HG03108 (cell line): ENCODE measurements around the gene TMPRSS3.

Source experiments
- ATAC-seq: cut with Tn5 transposase; IDR thresholded peaks from one replicate; pipeline ENCODE4 v1.9.1; 2021; ENCODE audit warnings: moderate library complexity; ENCODE audit not compliant: unreplicated experiment

The TMPRSS3 gene

DNA sequence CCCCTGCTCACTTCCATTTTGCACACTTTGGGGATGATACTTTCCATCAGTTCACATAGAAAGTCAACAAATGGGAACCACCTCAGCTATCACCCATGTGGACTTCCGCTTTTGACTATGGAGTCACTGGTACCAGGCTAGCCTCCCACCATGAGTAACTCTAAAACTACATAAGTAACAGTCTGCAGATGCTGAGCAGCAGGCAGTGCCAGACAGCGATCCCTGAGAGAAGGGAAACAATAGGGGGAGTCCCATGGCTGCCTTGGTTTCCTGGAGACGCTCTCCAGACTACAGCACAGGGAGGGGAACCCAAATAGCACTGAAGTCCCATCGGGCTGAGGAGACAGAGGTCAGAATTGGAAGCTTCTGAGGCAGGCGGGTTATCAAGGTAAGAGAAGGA is 42.2 kb downstream of the TMPRSS3 start:
- no peak for ATAC-seq

- no peak for ATAC-seq
Measured at GRCh38 chr21:42352441-42353095, 43.3 kb downstream of the TMPRSS3 start.

DNA sequence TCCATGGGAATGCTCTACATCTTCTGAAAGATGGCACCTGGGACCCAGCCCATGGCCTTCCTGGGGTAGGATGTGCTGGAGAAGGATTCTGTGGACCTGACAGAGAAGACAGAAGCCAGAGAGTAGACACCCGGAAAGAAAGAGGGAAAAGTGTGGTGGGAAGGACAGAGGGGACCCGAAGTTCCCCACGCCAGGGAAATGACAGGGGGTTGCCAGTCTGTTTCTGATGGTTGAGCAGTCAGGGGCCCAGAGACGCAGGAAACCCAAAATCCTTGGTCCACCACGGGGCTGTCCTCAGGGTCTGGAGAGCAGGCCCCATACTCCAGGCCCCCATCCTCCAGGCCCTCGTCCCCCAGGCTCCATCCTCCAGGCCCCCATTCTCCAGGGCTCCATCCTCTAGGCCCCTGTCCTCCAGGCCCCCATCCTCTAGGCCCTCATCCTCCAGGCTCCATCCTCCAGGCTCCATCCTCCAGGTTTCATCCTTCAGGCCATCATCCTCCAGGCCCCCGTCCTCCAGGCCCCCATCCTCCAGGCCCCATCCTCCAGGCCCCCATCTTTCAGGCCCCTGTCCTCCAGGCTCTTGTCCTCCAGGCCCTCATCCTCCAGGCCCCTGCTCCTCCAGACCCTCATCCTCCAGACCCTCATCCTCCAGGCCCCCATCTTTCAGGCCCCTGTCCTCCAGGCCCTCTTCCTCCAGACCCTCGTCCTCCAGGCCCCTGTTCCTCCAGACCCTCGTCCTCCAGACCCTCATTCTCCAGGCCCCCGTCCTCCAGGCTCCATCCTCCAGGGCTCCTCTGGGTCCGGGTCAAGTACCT is 44.0 kb downstream of the TMPRSS3 start:
- ATAC-seq = no peak

GRCh38 chr21:42350927-42351426 is 44.9 kb downstream of the TMPRSS3 start, which contains the start of gene TFF2:
Gene TFF2 (minus strand): TSS chr21:42350994. CDS start chr21:42350957, 37 bp downstream.
- ATAC-seq = no peak

GRCh38 chr21:42350318-42350910 is 45.4 kb downstream of the TMPRSS3 start:
- ATAC-seq = no peak

- ATAC-seq = no peak
Measured at GRCh38 chr21:42349420-42350317, 46.2 kb downstream of the TMPRSS3 start.

GRCh38 chr21:42348762-42349161 is 47.1 kb downstream of the TMPRSS3 start:
- no peak for ATAC-seq

DNA sequence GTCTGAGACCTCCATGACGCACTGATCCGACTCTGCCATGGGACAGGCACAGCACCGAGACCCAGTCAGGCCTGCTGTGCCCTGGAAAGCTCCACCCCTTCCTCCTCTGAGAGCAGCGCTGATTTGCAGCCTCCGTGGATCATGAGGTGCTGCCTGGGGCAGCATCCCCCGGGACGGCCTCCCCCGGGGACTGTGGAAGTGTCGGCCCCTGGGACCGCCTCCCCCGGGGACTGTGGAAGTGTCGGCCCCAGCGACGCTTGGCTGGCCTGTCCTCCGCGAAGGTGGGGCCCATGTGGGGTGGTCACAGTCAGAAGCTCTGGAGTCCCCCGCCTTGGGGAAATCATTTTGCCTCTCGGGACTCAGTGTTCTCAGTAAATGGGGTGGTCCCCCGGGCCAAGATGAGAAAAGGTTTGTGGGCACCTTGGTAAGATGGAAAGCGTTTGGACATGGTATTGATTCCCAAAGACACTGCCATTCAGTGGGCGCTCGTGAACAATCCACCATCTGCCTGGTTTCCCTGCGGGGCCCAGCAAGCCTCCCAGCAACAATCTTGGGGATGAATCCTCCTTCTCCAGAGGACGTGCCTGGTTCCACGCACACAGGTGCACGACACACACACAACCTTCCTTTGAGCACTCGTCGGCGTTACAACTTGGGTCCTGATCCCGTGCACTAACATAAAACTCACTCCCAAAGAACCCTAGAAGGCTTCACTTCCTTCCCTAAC is 48.1 kb downstream of the TMPRSS3 start:
- ATAC-seq = no peak

GRCh38 chr21:42346866-42347600 is 48.8 kb downstream of the TMPRSS3 start:
- ATAC-seq = no peak

- no peak for ATAC-seq
Measured at GRCh38 chr21:42346441-42346840, 49.4 kb downstream of the TMPRSS3 start.

GRCh38 chr21:42344631-42345030 is 51.2 kb downstream of the TMPRSS3 start:
- no peak for ATAC-seq

DNA sequence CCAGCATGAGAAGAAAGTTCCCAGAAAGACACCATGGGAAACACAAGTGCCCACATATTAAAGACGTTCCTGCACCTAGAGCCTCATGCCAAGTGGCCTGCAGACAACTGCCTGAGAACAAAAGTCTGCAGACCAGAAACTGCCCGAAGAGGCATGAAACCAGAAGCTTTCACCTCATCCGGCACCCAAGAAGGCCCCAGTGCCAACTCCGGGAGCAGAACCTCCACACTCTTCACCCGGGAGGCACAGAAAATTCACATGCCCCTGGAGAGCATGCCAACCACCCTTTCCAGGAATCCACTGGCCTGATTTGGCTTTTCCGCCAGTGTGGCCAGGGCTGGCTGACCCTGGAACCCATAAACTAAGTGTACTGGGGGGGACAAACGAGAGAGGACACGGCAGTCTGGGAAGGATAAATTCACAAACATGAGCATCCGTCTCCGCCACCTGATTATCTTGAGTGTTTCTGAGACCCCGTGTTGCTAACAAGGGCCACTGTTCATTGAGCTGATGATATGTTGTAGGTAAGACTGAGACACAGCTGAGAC is 51.8 kb downstream of the TMPRSS3 start:
- no peak for ATAC-seq

DNA sequence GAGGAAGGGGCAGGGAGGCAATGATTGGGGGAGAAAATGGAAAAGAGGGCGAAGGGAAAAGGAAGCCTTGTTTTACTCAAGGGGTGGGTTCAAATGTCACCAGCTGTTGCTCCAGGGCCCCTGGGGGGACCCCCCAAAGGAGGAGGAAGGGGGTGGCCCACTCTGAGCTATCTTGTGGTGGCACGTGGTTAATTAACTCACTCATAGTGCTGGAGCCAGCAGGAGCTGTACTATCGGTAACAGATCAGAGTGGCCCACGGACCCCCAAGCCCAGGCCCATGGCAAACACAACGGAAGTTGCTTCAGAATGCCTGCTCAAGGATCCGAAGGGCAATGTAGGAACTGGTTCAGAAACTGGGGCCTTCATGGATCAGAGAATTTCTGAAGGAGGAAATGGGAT is 52.3 kb downstream of the TMPRSS3 start:
- no peak for ATAC-seq

GRCh38 chr21:42343101-42343500 is 52.8 kb downstream of the TMPRSS3 start:
- ATAC-seq = no peak

GRCh38 chr21:42341776-42342542 is 53.9 kb downstream of the TMPRSS3 start:
- ATAC-seq = no peak

DNA sequence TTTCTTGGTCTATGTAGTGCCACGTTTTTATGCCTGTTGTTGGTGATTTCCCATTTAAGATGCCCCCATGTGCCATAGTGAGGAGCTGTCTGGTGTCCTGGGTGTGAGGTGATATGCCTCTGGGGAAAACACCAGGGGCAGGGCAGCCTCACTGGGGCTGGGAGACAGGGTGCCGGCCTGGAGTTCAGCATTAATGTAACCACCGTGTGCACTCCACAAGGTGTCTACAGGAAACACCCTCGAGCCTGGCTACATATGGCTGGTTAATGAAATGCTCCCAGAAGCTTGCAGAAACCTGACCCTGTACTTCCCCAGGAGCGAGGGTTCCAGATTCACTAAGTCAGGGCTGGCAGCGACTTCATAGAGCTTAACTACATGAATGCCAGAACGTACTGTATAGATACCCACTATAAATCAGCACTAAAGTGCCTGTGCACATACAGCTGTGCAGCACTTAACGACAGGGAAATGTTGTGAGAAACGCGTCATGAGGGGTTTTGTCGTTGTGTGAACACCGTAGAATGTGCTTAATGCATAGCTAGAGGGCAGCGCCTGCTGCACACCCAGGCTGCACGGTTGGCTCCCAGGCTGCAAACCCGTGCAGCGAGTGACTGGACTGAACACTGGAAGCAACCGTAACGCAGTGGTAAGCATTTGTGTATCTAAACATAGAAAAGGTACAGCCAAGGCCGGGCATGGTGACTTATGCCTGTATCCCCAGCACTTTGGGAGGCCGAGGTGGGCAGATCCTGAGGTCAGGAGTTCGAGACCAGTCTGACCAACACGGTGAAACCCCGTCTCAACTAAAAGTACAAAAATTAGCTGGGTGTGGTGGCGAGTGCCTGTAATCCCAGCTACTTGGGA is 55.4 kb downstream of the TMPRSS3 start:
- no peak for ATAC-seq
